HTERT RPE-1 (cell line): ENCODE results near the gene EPYC.

Experiments
- in situ Hi-C: fragments of 300-500 bp; cut with MboI; formaldehyde crosslinking; loops from 4 replicates; pipeline ENCODE4 v1.14.3; 2020; ENCODE audit warnings: low sequenced_read_pairs

Gene EPYC

GRCh38 chr12:90961154-90961553, 43.6 kb downstream of the EPYC start:
- in situ Hi-C loops = loop anchor here (25.0 kb wide), 1 partner anchor 376 kb away; no protein-coding TSS in a partner anchor

GRCh38 chr12:90959538-90960139, 45.1 kb downstream of the EPYC start:
- in situ Hi-C loops = loop anchor here (25.0 kb wide), 1 partner anchor 378 kb away; no protein-coding TSS in a partner anchor

- in situ Hi-C loops = loop anchor here (25.0 kb wide), 1 partner anchor 378 kb away; no protein-coding TSS in a partner anchor
These were observed 45.7 kb downstream of the EPYC start for GRCh38 chr12:90959032-90959431.

- in situ Hi-C loops = loop anchor here (25.0 kb wide), 1 partner anchor 379 kb away; no protein-coding TSS in a partner anchor
These were observed 46.4 kb downstream of the EPYC start for GRCh38 chr12:90958347-90958746.

- in situ Hi-C loops = loop anchor here (25.0 kb wide), 1 partner anchor 382 kb away; no protein-coding TSS in a partner anchor
These were observed 49.9 kb downstream of the EPYC start, which contains the start of gene CCER1 for GRCh38 chr12:90954921-90955320. CCER1 (minus strand) TSS chr12:90955176; CDS start chr12:90954742, 434 bp downstream.

GRCh38 chr12:90954428-90954827, 50.3 kb downstream of the EPYC start:
- in situ Hi-C loops = loop anchor here (25.0 kb wide), 1 partner anchor 383 kb away; no protein-coding TSS in a partner anchor

GRCh38 chr12:90953956-90954421, 50.8 kb downstream of the EPYC start:
- in situ Hi-C loops = loop anchor here (25.0 kb wide), 1 partner anchor 383 kb away; no protein-coding TSS in a partner anchor

GRCh38 chr12:90951432-90952105, 53.2 kb downstream of the EPYC start:
- in situ Hi-C loops = loop anchor here (25.0 kb wide), 1 partner anchor 386 kb away; no protein-coding TSS in a partner anchor

- in situ Hi-C loops = no loop called here
These were observed 56.9 kb downstream of the EPYC start for GRCh38 chr12:90947869-90948268.

- in situ Hi-C loops = no loop called here
These were observed 59.6 kb downstream of the EPYC start for GRCh38 chr12:90945070-90945649.

GRCh38 chr12:90943255-90943654, 61.5 kb downstream of the EPYC start:
- in situ Hi-C loops = no loop called here

- in situ Hi-C loops = no loop called here
These were observed 63.8 kb downstream of the EPYC start for GRCh38 chr12:90940872-90941499.

GRCh38 chr12:90939382-90939781, 65.4 kb downstream of the EPYC start:
- in situ Hi-C loops = no loop called here

GRCh38 chr12:90938451-90938850, 66.3 kb downstream of the EPYC start:
- in situ Hi-C loops = no loop called here

GRCh38 chr12:90937651-90938050, 67.1 kb downstream of the EPYC start:
- in situ Hi-C loops = no loop called here

GRCh38 chr12:90936230-90937005, 68.4 kb downstream of the EPYC start:
- in situ Hi-C loops = no loop called here

GRCh38 chr12:90925562-90925961, 79.2 kb downstream of the EPYC start:
- in situ Hi-C loops = no loop called here

- in situ Hi-C loops = no loop called here
These were observed 80.4 kb downstream of the EPYC start for GRCh38 chr12:90924406-90924805.

- in situ Hi-C loops = no loop called here
These were observed 82.6 kb downstream of the EPYC start for GRCh38 chr12:90922145-90922627.

GRCh38 chr12:90921536-90921935, 83.2 kb downstream of the EPYC start:
- in situ Hi-C loops = no loop called here
